ENCODE measurements around the gene COPS7B.

GRCh38 chr2:231807020-231807419 lies 20.8 kb downstream of the COPS7B start:
- TF ChIP-seq CTCF (conservative IDR thresholded peaks at IDR 0.05) (no peak), ZFX (IDR thresholded peaks at IDR 0.05) (no peak)

Data from C4-2B (cell line).